H9 (cell line): ENCODE results near the gene NAGLU. TPM values are rescaled to one million over a fixed set of nuclear protein-coding genes. Genes with fewer than 3 reads are reported as not detected.

Source experiments
- DNase-seq: peaks from one replicate; pipeline ENCODE4 v3.0.0-alpha.2; 2017
- H2AFZ ChIP-seq: one replicate; pipeline ENCODE4 v1.6.1; 2013; ENCODE audit warnings: mild to moderate bottlenecking, low read length, control low read depth, moderate library complexity
- H2AK5ac ChIP-seq: 2 replicates; pipeline ENCODE4 v1.6.1; 2013; ENCODE audit warnings: low read length, control low read depth, mixed read lengths; ENCODE audit not compliant: insufficient read length
- H2BK120ac ChIP-seq: one replicate; pipeline ENCODE4 v1.6.1; 2013; ENCODE audit warnings: low read depth, mild to moderate bottlenecking, low read length, control low read depth, inconsistent platforms; ENCODE audit not compliant: poor library complexity, severe bottlenecking
- H2BK12ac ChIP-seq: 2 replicates; pipeline ENCODE4 v1.6.1; 2013; ENCODE audit warnings: low read length, control low read depth, mixed read lengths, low read depth; ENCODE audit not compliant: insufficient read length
- H2BK15ac ChIP-seq: 2 replicates; pipeline ENCODE4 v1.6.1; 2013; ENCODE audit warnings: low read depth, low read length, control low read depth
- H2BK20ac ChIP-seq: one replicate; pipeline ENCODE4 v1.6.1; 2013; ENCODE audit warnings: low read depth, mild to moderate bottlenecking, low read length, control low read depth, inconsistent platforms; ENCODE audit not compliant: poor library complexity, severe bottlenecking
- H2BK5ac ChIP-seq: 2 replicates; pipeline ENCODE4 v1.6.1; 2013; ENCODE audit warnings: low read length, control low read depth, mixed read lengths; ENCODE audit not compliant: insufficient read length
- H3K14ac ChIP-seq: 2 replicates; pipeline ENCODE4 v1.6.1; 2013; ENCODE audit warnings: low read length, control low read depth; ENCODE audit not compliant: insufficient read depth
- H3K18ac ChIP-seq: 2 replicates; pipeline ENCODE4 v1.6.1; 2013; ENCODE audit warnings: low read depth, mild to moderate bottlenecking, mixed read lengths, low read length, control low read depth; ENCODE audit not compliant: insufficient read length
- H3K23ac ChIP-seq: 2 replicates; pipeline ENCODE4 v1.6.1; 2013; ENCODE audit warnings: low read length, control low read depth, mixed read lengths, low read depth; ENCODE audit not compliant: insufficient read length
- H3K23me2 ChIP-seq: 2 replicates; pipeline ENCODE4 v1.6.1; 2013; ENCODE audit warnings: low read depth, mild to moderate bottlenecking, mixed read lengths, low read length, control low read depth; ENCODE audit not compliant: insufficient read length, poor library complexity, severe bottlenecking
- H3K27ac ChIP-seq: 2 replicates; pipeline ENCODE4 v1.5.1; 2013; ENCODE audit warnings: low read length, control low read depth, mixed read lengths, low read depth; ENCODE audit not compliant: insufficient read length
- H3K27me3 ChIP-seq: 2 replicates; pipeline ENCODE4 v1.6.1; 2013; ENCODE audit warnings: low read length, control low read depth, inconsistent platforms; ENCODE audit not compliant: insufficient read depth
- H3K4ac ChIP-seq: 2 replicates; pipeline ENCODE4 v1.6.1; 2013; ENCODE audit warnings: low read depth, mild to moderate bottlenecking, control low read depth, inconsistent platforms, low read length, moderate library complexity
- H3K4me1 ChIP-seq: 2 replicates; pipeline ENCODE4 v1.6.1; 2013; ENCODE audit warnings: low read length, control low read depth, inconsistent platforms; ENCODE audit not compliant: insufficient read depth
- H3K4me2 ChIP-seq: 2 replicates; pipeline ENCODE4 v1.6.1; 2013; ENCODE audit warnings: low read length, control low read depth, mixed read lengths; ENCODE audit not compliant: insufficient read length, insufficient read depth
- H3K56ac ChIP-seq: 2 replicates; pipeline ENCODE4 v1.6.1; 2013; ENCODE audit warnings: low read depth, mild to moderate bottlenecking, mixed read lengths, low read length, control low read depth; ENCODE audit not compliant: insufficient read length
- H3K79me1 ChIP-seq: 2 replicates; pipeline ENCODE4 v1.6.1; 2013; ENCODE audit warnings: low read depth, mild to moderate bottlenecking, moderate library complexity, low read length, control low read depth, inconsistent platforms; ENCODE audit not compliant: insufficient read depth, poor library complexity, severe bottlenecking
- H3K79me2 ChIP-seq: 2 replicates; pipeline ENCODE4 v1.6.1; 2013; ENCODE audit warnings: low read length, control low read depth, inconsistent platforms; ENCODE audit not compliant: insufficient read depth
- H3K9ac ChIP-seq: 2 replicates; pipeline ENCODE4 v1.6.1; 2013; ENCODE audit warnings: low read length, control low read depth, mixed read lengths; ENCODE audit not compliant: insufficient read length; ENCODE audit errors: extremely low read depth
- H3K9me3 ChIP-seq: one replicate; pipeline ENCODE4 v1.6.1; 2013; ENCODE audit warnings: low read depth, low read length, inconsistent platforms; ENCODE audit not compliant: control insufficient read depth
- H3T11ph ChIP-seq: one replicate; pipeline ENCODE4 v1.6.1; 2013; ENCODE audit warnings: mild to moderate bottlenecking, low read length, control low read depth, inconsistent platforms
- H4K20me1 ChIP-seq: one replicate; pipeline ENCODE4 v1.6.1; 2013; ENCODE audit not compliant: control insufficient read depth, insufficient read length, insufficient read depth
- H4K5ac ChIP-seq: 2 replicates; pipeline ENCODE4 v1.6.1; 2013; ENCODE audit warnings: low read depth, mild to moderate bottlenecking, mixed read lengths, low read length, control low read depth; ENCODE audit not compliant: insufficient read length
- H4K8ac ChIP-seq: replicated peaks from 2 replicates; pipeline ENCODE4 v1.6.1; 2013; ENCODE audit warnings: low read length, control low read depth, mixed read lengths, low read depth; ENCODE audit not compliant: insufficient read length
- H4K91ac ChIP-seq: 2 replicates; pipeline ENCODE4 v1.6.1; 2013; ENCODE audit warnings: low read depth, mild to moderate bottlenecking, moderate library complexity, mixed read lengths, low read length, control low read depth; ENCODE audit not compliant: insufficient read length
- H3K27ac Mint-ChIP-seq, 3 experiments: 2 replicates in 2 of 3; 3 replicates in 1 of 3; pipeline ENCODE4 v1.8.0; 2020 to 2021; ENCODE audit warnings: mixed read lengths in 3 of 3, mild to moderate bottlenecking in 1 of 3, moderate library complexity in 1 of 3
- H3K27me3 Mint-ChIP-seq: 2 replicates; pipeline ENCODE4 v1.8.0; 2021; ENCODE audit warnings: low read depth, mild to moderate bottlenecking, moderate library complexity, mixed read lengths
- H3K36me3 Mint-ChIP-seq, 3 experiments: 2 replicates in 2 of 3; 3 replicates in 1 of 3; pipeline ENCODE4 v1.8.0; 2020 to 2021; ENCODE audit warnings: low read depth in 3 of 3, mixed read lengths in 3 of 3; ENCODE audit not compliant: insufficient read depth in 1 of 3
- H3K4me1 Mint-ChIP-seq, 2 experiments: 2 replicates each; pipeline ENCODE4 v1.8.0; 2020; ENCODE audit warnings: mixed read lengths in 2 of 2
- H3K4me3 Mint-ChIP-seq, 2 experiments: 2 replicates in 1 of 2; 3 replicates in 1 of 2; pipeline ENCODE4 v1.8.0; 2020 to 2021; ENCODE audit warnings: mild to moderate bottlenecking in 2 of 2, mixed read lengths in 2 of 2, moderate library complexity in 1 of 2
- H3K9me3 Mint-ChIP-seq, 2 experiments: 2 replicates in 1 of 2; 3 replicates in 1 of 2; pipeline ENCODE4 v1.8.0; 2020; ENCODE audit warnings: mild to moderate bottlenecking in 2 of 2, mixed read lengths in 2 of 2, moderate library complexity in 1 of 2
- CTCF ChIP-seq: fragments of 200-600 bp; sonication (generic); conservative IDR thresholded peaks from 3 replicates; pipeline ENCODE4 v1.8.0; 2021; ENCODE audit warnings: antibody characterized with exemption, mild to moderate bottlenecking
- WGBS: extraction: QIAGEN DNeasy Blood & Tissue Kit; methylation state at CpG from one replicate; pipeline ENCODE4 v1.1.7; 2013; ENCODE audit warnings: missing lambda C conversion rate, low lambda C conversion rate, mixed read lengths; ENCODE audit not compliant: insufficient read length; ENCODE audit errors: extremely low coverage; 5-methylcytosine and 5-hydroxymethylcytosine counted together
- total RNA-seq: library from RNA; stranded (reverse); gene quantifications from 2 replicates; pipeline ENCODE4 v1.2.1, GENCODE V29; 2021

Gene NAGLU
- total RNA-seq, 1 experiment from 2014 or later, result 23.5 TPM

- Histone ChIP-seq H3K4me2 (no peak overlapping the region), H2BK12ac (no peak overlapping the region), H4K8ac (no peak overlapping the region), H3K9ac (no peak overlapping the region), H2BK15ac (no peak overlapping the region), H2BK20ac (no peak overlapping the region), H3K79me2 (no peaks in the 10 kb centered on the region), H2BK120ac (no peak overlapping the region), H4K5ac (no peak overlapping the region), H3K9me3 (no peaks in the 10 kb centered on the region), H3K56ac (no peak overlapping the region), H3K79me1 (no peaks in the 10 kb centered on the region), H2AK5ac (no peak overlapping the region), H4K20me1 (no peaks in the 10 kb centered on the region), H3K23ac (no peak overlapping the region), H4K91ac (no peak overlapping the region), H3K27ac (no peak overlapping the region), H3K23me2 (no peaks in the 10 kb centered on the region), H3K14ac (no peak overlapping the region), H3K27me3 (no peaks in the 10 kb centered on the region), H2AFZ (no peak overlapping the region), H3T11ph (no peak overlapping the region), H2BK5ac (no peak overlapping the region), H3K18ac (no peak overlapping the region), H3K4me1 (no peaks in the 10 kb centered on the region), H3K4ac (no peak overlapping the region)
- no peaks in the 10 kb centered on the region for H3K27me3 Mint-ChIP-seq
- no peak for TF ChIP-seq CTCF
- no peaks in the 10 kb centered on the region for H3K9me3 Mint-ChIP-seq
- H3K4me3 Mint-ChIP-seq, result no peak overlapping the region
- H3K27ac Mint-ChIP-seq, result no peak overlapping the region
- no CpG with 5 or more reads among the region's 5 CpGs for WGBS
- H3K36me3 Mint-ChIP-seq, result peaks cover 0 to 47% (median 31%) of the 10 kb centered on the region in 3 experiments; a peak in 5 of 7 replicates
- H3K4me1 Mint-ChIP-seq, result no peaks in the 10 kb centered on the region
- DNase-seq, result no peak
Measured at GRCh38 chr17:42509409-42509808, 26.6 kb upstream of the NAGLU start.
